GOT3 (cell line): ENCODE data around the gene SCN3B.
A peak's percentile ranks its signal among the peaks of the same experiment; 100 is the strongest.

ENCODE experiments used
- DNase-seq: peaks from one replicate; lab custom pipeline; 2025; ENCODE audit warnings: mixed read lengths; lab: John Stamatoyannopoulos, UW

The SCN3B gene

GRCh38 chr11:123594921-123595320, 59.5 kb downstream of the SCN3B start:
- no peak for DNase-seq

- no peak for DNase-seq
These were observed 60.1 kb downstream of the SCN3B start for GRCh38 chr11:123594188-123594901.

- no peak for DNase-seq
These were observed 60.9 kb downstream of the SCN3B start for GRCh38 chr11:123593570-123593969.

- DNase-seq = peak; percentile 5
These were observed 64.0 kb downstream of the SCN3B start for GRCh38 chr11:123590296-123590912.

GRCh38 chr11:123588864-123589262, 65.6 kb downstream of the SCN3B start:
- DNase-seq = no peak

GRCh38 chr11:123588117-123588863, 66.1 kb downstream of the SCN3B start:
- no peak for DNase-seq

GRCh38 chr11:123587559-123587958, 66.9 kb downstream of the SCN3B start:
- no peak for DNase-seq

- DNase-seq = no peak
These were observed 67.4 kb downstream of the SCN3B start for GRCh38 chr11:123587044-123587443.

- no peak for DNase-seq
These were observed 67.9 kb downstream of the SCN3B start for GRCh38 chr11:123586568-123586967.

GRCh38 chr11:123585706-123586105, 68.7 kb downstream of the SCN3B start:
- no peak for DNase-seq

- no peak for DNase-seq
These were observed 69.2 kb downstream of the SCN3B start for GRCh38 chr11:123585206-123585605.

GRCh38 chr11:123584737-123585136, 69.7 kb downstream of the SCN3B start:
- no peak for DNase-seq

GRCh38 chr11:123584186-123584585, 70.2 kb downstream of the SCN3B start:
- no peak for DNase-seq

- DNase-seq = no peak
These were observed 71.4 kb downstream of the SCN3B start for GRCh38 chr11:123582992-123583504.

GRCh38 chr11:123581651-123582399, 72.6 kb downstream of the SCN3B start:
- DNase-seq = no peak

- no peak for DNase-seq
These were observed 73.7 kb downstream of the SCN3B start for GRCh38 chr11:123580557-123581275.

- no peak for DNase-seq
These were observed 74.3 kb downstream of the SCN3B start for GRCh38 chr11:123580137-123580536.

- DNase-seq = no peak
These were observed 75.0 kb downstream of the SCN3B start for GRCh38 chr11:123579482-123579812.
